ENCODE measurements around the gene C2orf42.
A peak's percentile ranks its signal among the peaks of the same experiment; 100 is the strongest.
"Not testable (repeated sequence)": the region's sequence is repeated elsewhere in the genome, so short reads cannot be mapped to it uniquely, and the experiment has no call there.

The C2orf42 gene

GRCh38 chr2:70201831-70202230 lies 11.0 kb upstream of the C2orf42 start:
- no peak for DNase-seq
- Histone ChIP-seq H3K9me3 (no peaks in the 10 kb centered on the region), H3K4me1 (no peaks in the 10 kb centered on the region), H3K27me3 (no peaks in the 10 kb centered on the region), H3K4me3 (ENCODE audit: low read depth, low read length) (no peak overlapping the region), H3K36me3 (no peaks in the 10 kb centered on the region)
- no peak for TF ChIP-seq CTCF (IDR thresholded peaks at IDR 0.05; ENCODE audit: low read depth, low read length)

- Histone ChIP-seq H3K4me1 (no peaks in the 10 kb centered on the region), H3K9me3 (no peaks in the 10 kb centered on the region), H3K27me3 (no peaks in the 10 kb centered on the region), H3K36me3 (no peaks in the 10 kb centered on the region), H3K4me3 (ENCODE audit: low read depth, low read length) (no peak overlapping the region)
- DNase-seq: no peak
- TF ChIP-seq CTCF (IDR thresholded peaks at IDR 0.05; ENCODE audit: low read depth, low read length): no peak
Observed at GRCh38 chr2:70201225-70201768, 10.5 kb upstream of the C2orf42 start.

- DNase-seq: no peak
- H3K36me3 ChIP-seq: no peaks in the 10 kb centered on the region
- TF ChIP-seq CTCF (IDR thresholded peaks at IDR 0.05; ENCODE audit: low read depth, low read length): no peak
Observed at GRCh38 chr2:70199320-70199864, 8.6 kb upstream of the C2orf42 start.

GRCh38 chr2:70192516-70192915 lies 1.7 kb upstream of the C2orf42 start:
- no peak overlapping the region for H3K4me3 ChIP-seq (ENCODE audit: low read depth, low read length)
- no peaks in the 10 kb centered on the region for H3K36me3 ChIP-seq
- no peaks in the 10 kb centered on the region for H3K9me3 ChIP-seq
- no peak for TF ChIP-seq CTCF (IDR thresholded peaks at IDR 0.05; ENCODE audit: low read depth, low read length)
- no peak for DNase-seq
- no peaks in the 10 kb centered on the region for H3K4me1 ChIP-seq
- H3K27me3 ChIP-seq: no peaks in the 10 kb centered on the region

More at GRCh38 chr2:70199320-70199864, 8.6 kb upstream of the C2orf42 start:
- Histone ChIP-seq H3K4me1 (no peaks in the 10 kb centered on the region), H3K4me3 (ENCODE audit: low read depth, low read length) (no peak overlapping the region), H3K27me3 (no peaks in the 10 kb centered on the region), H3K9me3 (no peaks in the 10 kb centered on the region)

GRCh38 chr2:70191244-70191735 lies 471 bp upstream of the C2orf42 start:
- H3K27me3 ChIP-seq: no peaks in the 10 kb centered on the region
- H3K4me3 ChIP-seq (ENCODE audit: low read depth, low read length): peak overlapping the region; percentile 89
- no peak for DNase-seq
- H3K9me3 ChIP-seq: no peaks in the 10 kb centered on the region
- TF ChIP-seq CTCF (IDR thresholded peaks at IDR 0.05; ENCODE audit: low read depth, low read length): no peak
- H3K36me3 ChIP-seq: no peaks in the 10 kb centered on the region
- H3K4me1 ChIP-seq: no peaks in the 10 kb centered on the region

GRCh38 chr2:70188460-70188859 lies 2.4 kb downstream of the C2orf42 start:
- Histone ChIP-seq H3K4me1 (no peaks in the 10 kb centered on the region), H3K9me3 (no peaks in the 10 kb centered on the region), H3K36me3 (no peaks in the 10 kb centered on the region), H3K4me3 (ENCODE audit: low read depth, low read length) (no peak overlapping the region), H3K27me3 (no peaks in the 10 kb centered on the region)
- DNase-seq: no peak
- TF ChIP-seq CTCF (IDR thresholded peaks at IDR 0.05; ENCODE audit: low read depth, low read length): no peak

- DNase-seq; H3K9me3 ChIP-seq; H3K27me3 ChIP-seq; H3K4me1 ChIP-seq; H3K36me3 ChIP-seq; H3K4me3 ChIP-seq (ENCODE audit: low read depth, low read length): not testable (repeated sequence)
Observed at GRCh38 chr2:70187170-70187569, 3.6 kb downstream of the C2orf42 start.
